Lower leg skin (tissue), 3 donors: ENCODE data around the gene MOB3A.

ENCODE experiments used
- CTCF ChIP-seq, 3 donors: fragments of 450-650 bp; IDR thresholded peaks; one replicate each; pipeline ENCODE4 v1.5.1; 2016; ENCODE audit warnings: antibody characterized with exemption in 3 of 3, mild to moderate bottlenecking in 3 of 3, moderate library complexity in 2 of 3
- POLR2A ChIP-seq, 2 donors: fragments of 450-650 bp; IDR thresholded peaks; one replicate each; pipeline ENCODE4 v1.6.1; 2016 to 2017; ENCODE audit warnings: antibody characterized with exemption in 2 of 2, mild to moderate bottlenecking in 1 of 2, moderate library complexity in 1 of 2

- TF ChIP-seq CTCF (IDR thresholded peaks at IDR 0.05) (no peak), POLR2A (IDR thresholded peaks at IDR 0.05) (no peak)
Observed at GRCh38 chr19:2100719-2101061, 4.6 kb upstream of the MOB3A start.
